Measurements from ENCODE around the gene NACAD.

GRCh38 chr7:45133877-45134276, 45.1 kb upstream of the NACAD start:
- TF ChIP-seq CTCF (IDR thresholded peaks at IDR 0.05) = no peak
- no peak for TF ChIP-seq POLR2A (IDR thresholded peaks at IDR 0.05)

All from tibial nerve (tissue), 3 donors.